GM19193 (cell line): Measurements from ENCODE around the gene DLG5.

Source experiments
- POLR2A ChIP-seq: IDR thresholded peaks from 4 replicates; pipeline ENCODE4 v1.6.1; 2011; ENCODE audit not compliant: insufficient read depth, insufficient read length; ENCODE audit errors: extremely low read depth

Gene DLG5

GRCh38 chr10:77844713-77845445 is 81.7 kb downstream of the DLG5 start:
- no peak for TF ChIP-seq POLR2A

- TF ChIP-seq POLR2A, result no peak
Observed at GRCh38 chr10:77844177-77844576, 82.4 kb downstream of the DLG5 start.

GRCh38 chr10:77843264-77843663 is 83.3 kb downstream of the DLG5 start:
- no peak for TF ChIP-seq POLR2A

- no peak for TF ChIP-seq POLR2A
Observed at GRCh38 chr10:77842652-77843212, 83.8 kb downstream of the DLG5 start.

GRCh38 chr10:77841711-77842375 is 84.7 kb downstream of the DLG5 start:
- TF ChIP-seq POLR2A, result no peak

GRCh38 chr10:77840636-77841035 is 85.9 kb downstream of the DLG5 start:
- TF ChIP-seq POLR2A, result no peak

GRCh38 chr10:77837925-77838595 is 88.5 kb downstream of the DLG5 start:
- no peak for TF ChIP-seq POLR2A

- no peak for TF ChIP-seq POLR2A
Observed at GRCh38 chr10:77837248-77837924, 89.2 kb downstream of the DLG5 start.

GRCh38 chr10:77836299-77836820 is 90.2 kb downstream of the DLG5 start:
- TF ChIP-seq POLR2A, result no peak

- TF ChIP-seq POLR2A, result no peak
Observed at GRCh38 chr10:77835669-77836086, 90.9 kb downstream of the DLG5 start.

- TF ChIP-seq POLR2A, result no peak
Observed at GRCh38 chr10:77834943-77835668, 91.4 kb downstream of the DLG5 start.

- no peak for TF ChIP-seq POLR2A
Observed at GRCh38 chr10:77834540-77834939, 92.0 kb downstream of the DLG5 start.

GRCh38 chr10:77833792-77834191 is 92.8 kb downstream of the DLG5 start:
- no peak for TF ChIP-seq POLR2A

- no peak for TF ChIP-seq POLR2A
Observed at GRCh38 chr10:77833225-77833624, 93.3 kb downstream of the DLG5 start.
